NAMALWA (cell line): ENCODE data around the gene CACNA1A.

Experiments
- DNase-seq: peaks from one replicate; pipeline ENCODE4 v3.0.0-alpha.2; 2015; ENCODE audit warnings: low spot score

The CACNA1A gene

GRCh38 chr19:13163609-13164342 is 342.5 kb downstream of the CACNA1A start:
- DNase-seq, result peak; percentile 35

- DNase-seq, result peak; percentile 78
Measured at GRCh38 chr19:13162724-13163608, 343.3 kb downstream of the CACNA1A start.

- no peak for DNase-seq
Measured at GRCh38 chr19:13160557-13160956, 345.7 kb downstream of the CACNA1A start.

- no peak for DNase-seq
Measured at GRCh38 chr19:13159713-13160112, 346.6 kb downstream of the CACNA1A start.
